H1 (cell line): ENCODE data around the gene APOO. TPM values are rescaled to one million over a fixed set of nuclear protein-coding genes. Genes with fewer than 3 reads are reported as not detected.

Experiments used
- ASH2L ChIP-seq: fragments of 200-600, 300-600 bp; sonication (generic); IDR thresholded peaks from one replicate; pipeline ENCODE4 v1.7.1; 2017; ENCODE audit warnings: low read length
- polyA plus RNA-seq, 7 experiments: library from polyadenylated mRNA; depleted of rRNA in 3 of 7; stranded (reverse) in 5 of 7; unstranded in 2 of 7; fragments of >200 nt in 5 of 7; fragments of 200-250 nt in 2 of 7; gene quantifications; 1 replicate in 5 of 7; 2 replicates in 1 of 7; 4 replicates in 1 of 7; pipeline versions ENCODE4 v1.2.1 to v1.2.3, GENCODE V29; 2011 to 2013; ENCODE audit warnings: missing spikeins in 2 of 7, mixed read lengths in 2 of 7
- total RNA-seq: library from RNA; stranded (reverse); fragmentation: NEBNext Ultra II Directional; extraction: Animal tissue kit (Norgen Biotek cat#: 25700); gene quantifications from 2 replicates; pipeline ENCODE4 v1.2.1, GENCODE V29; 2021

APOO gene
- total and polyA plus RNA-seq, 2 of the 8 experiments (the other 6 are each of a cell fraction or from before 2014, with no cell fraction given) = 25.7 to 45.0 TPM

- no peak for TF ChIP-seq ASH2L
Observed at GRCh38 chrX:23883737-23884354, 23.9 kb downstream of the APOO start (continued).
